Mammary epithelial cell (primary cell): Measurements from ENCODE around the gene RFPL3.

Experiments
- EZH2 ChIP-seq: IDR thresholded peaks from 2 replicates; pipeline ENCODE4 v1.6.1; 2012; ENCODE audit warnings: low read length, inconsistent platforms, borderline replicate concordance
- TF ChIP-seq, protein P1 (sequence below), 2 donors: IDR thresholded peaks in 1 of 2; conservative IDR thresholded peaks in 1 of 2; 2 replicates each; pipeline ENCODE4 v1.5.1; 2011 to 2012; ENCODE audit warnings: inconsistent platforms in 2 of 2, low read length in 2 of 2, mild to moderate bottlenecking in 2 of 2, control low read depth in 1 of 2, low read depth in 1 of 2; ENCODE audit not compliant: insufficient read depth in 1 of 2; ENCODE audit errors: extremely low read depth in 1 of 2

DNA sequence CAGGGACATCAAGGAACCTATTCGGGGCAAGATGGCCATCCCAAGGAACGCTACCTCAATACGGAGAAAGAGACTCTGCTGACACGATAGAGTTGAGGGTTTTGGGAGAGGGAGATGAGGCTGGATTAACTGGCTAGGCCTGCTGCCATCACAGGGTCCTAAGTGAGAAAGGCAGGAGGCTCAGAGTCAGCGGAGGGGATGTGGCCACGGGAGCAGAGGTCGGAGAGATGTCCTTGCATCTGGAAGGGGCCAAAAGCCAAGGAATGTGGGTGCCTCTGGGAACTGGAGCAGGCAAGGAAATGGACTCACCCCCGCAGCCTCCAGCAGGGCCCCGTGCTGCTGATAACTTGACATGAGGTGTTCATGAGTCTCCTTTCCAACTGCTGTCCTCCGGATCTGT is 31.0 kb upstream of the RFPL3 start:
- TF ChIP-seq, protein P1, sequence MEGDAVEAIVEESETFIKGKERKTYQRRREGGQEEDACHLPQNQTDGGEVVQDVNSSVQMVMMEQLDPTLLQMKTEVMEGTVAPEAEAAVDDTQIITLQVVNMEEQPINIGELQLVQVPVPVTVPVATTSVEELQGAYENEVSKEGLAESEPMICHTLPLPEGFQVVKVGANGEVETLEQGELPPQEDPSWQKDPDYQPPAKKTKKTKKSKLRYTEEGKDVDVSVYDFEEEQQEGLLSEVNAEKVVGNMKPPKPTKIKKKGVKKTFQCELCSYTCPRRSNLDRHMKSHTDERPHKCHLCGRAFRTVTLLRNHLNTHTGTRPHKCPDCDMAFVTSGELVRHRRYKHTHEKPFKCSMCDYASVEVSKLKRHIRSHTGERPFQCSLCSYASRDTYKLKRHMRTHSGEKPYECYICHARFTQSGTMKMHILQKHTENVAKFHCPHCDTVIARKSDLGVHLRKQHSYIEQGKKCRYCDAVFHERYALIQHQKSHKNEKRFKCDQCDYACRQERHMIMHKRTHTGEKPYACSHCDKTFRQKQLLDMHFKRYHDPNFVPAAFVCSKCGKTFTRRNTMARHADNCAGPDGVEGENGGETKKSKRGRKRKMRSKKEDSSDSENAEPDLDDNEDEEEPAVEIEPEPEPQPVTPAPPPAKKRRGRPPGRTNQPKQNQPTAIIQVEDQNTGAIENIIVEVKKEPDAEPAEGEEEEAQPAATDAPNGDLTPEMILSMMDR (conservative IDR thresholded peaks at IDR 0.05 in 1 of 2, IDR thresholded peaks at IDR 0.05 in 1 of 2; ENCODE audit: extremely low read depth in 1 of 2, insufficient read depth in 1 of 2, low read depth in 1 of 2, low read length in 2 of 2) = no peak
- no peak for TF ChIP-seq EZH2
